GM23248 (cell line): ENCODE results near the gene VRK2. TPM values are rescaled to one million over a fixed set of nuclear protein-coding genes. Genes with fewer than 3 reads are reported as not detected.

Experiments used
- DNase-seq: peaks from one replicate; pipeline ENCODE4 v3.0.0-alpha.2; 2015
- H2AFZ ChIP-seq: fragments of 200-600 bp; sonication (generic); 2 replicates; pipeline ENCODE4 v1.6.1; 2016; ENCODE audit warnings: antibody characterized with exemption
- H3F3A ChIP-seq: fragments of 200-600 bp; sonication (generic); 2 replicates; pipeline ENCODE4 v1.6.1; 2016; ENCODE audit warnings: mild to moderate bottlenecking, antibody characterized with exemption, mixed run types; ENCODE audit not compliant: insufficient read depth
- H3K27ac ChIP-seq: fragments of 200-600 bp; sonication (generic); 2 replicates; pipeline ENCODE4 v1.5.1; 2016; ENCODE audit warnings: mild to moderate bottlenecking
- H3K27me3 ChIP-seq: fragments of 200-600 bp; sonication (generic); replicated peaks from 2 replicates; pipeline ENCODE4 v1.6.1; 2016; ENCODE audit warnings: mild to moderate bottlenecking; ENCODE audit not compliant: insufficient read depth
- H3K36me3 ChIP-seq: fragments of 200-600 bp; sonication (generic); 2 replicates; pipeline ENCODE4 v1.6.1; 2016; ENCODE audit warnings: low read depth, mild to moderate bottlenecking
- H3K4me1 ChIP-seq: fragments of 200-600 bp; sonication (generic); 2 replicates; pipeline ENCODE4 v1.6.1; 2016; ENCODE audit warnings: mild to moderate bottlenecking; ENCODE audit not compliant: insufficient read depth
- H3K4me2 ChIP-seq: fragments of 200-600 bp; sonication (generic); one replicate; pipeline ENCODE4 v1.6.1; 2016; ENCODE audit warnings: mild to moderate bottlenecking; ENCODE audit not compliant: unreplicated experiment
- H3K4me3 ChIP-seq: fragments of 200-600 bp; sonication (generic); 2 replicates; pipeline ENCODE4 v1.5.1; 2016; ENCODE audit warnings: mild to moderate bottlenecking
- H3K79me2 ChIP-seq: fragments of 200-600 bp; sonication (generic); 2 replicates; pipeline ENCODE4 v1.6.1; 2016; ENCODE audit warnings: mild to moderate bottlenecking; ENCODE audit not compliant: insufficient read depth
- H3K9ac ChIP-seq: fragments of 200-600 bp; sonication (generic); 2 replicates; pipeline ENCODE4 v1.6.1; 2016; ENCODE audit warnings: mild to moderate bottlenecking
- H3K9me2 ChIP-seq: fragments of 200-600 bp; sonication (generic); 2 replicates; pipeline ENCODE4 v1.6.1; 2016; ENCODE audit warnings: mixed run types, mild to moderate bottlenecking, moderate library complexity; ENCODE audit not compliant: insufficient read depth
- H3K9me3 ChIP-seq: fragments of 200-600 bp; sonication (generic); one replicate; pipeline ENCODE4 v1.6.1; 2017; ENCODE audit warnings: low read depth
- H4K20me1 ChIP-seq: fragments of 200-600 bp; sonication (generic); 2 replicates; pipeline ENCODE4 v1.6.0; 2016; ENCODE audit not compliant: insufficient read depth
- EZH2 ChIP-seq: fragments of 200-600 bp; sonication (generic); IDR thresholded peaks from 2 replicates; pipeline ENCODE4 v1.6.1; 2018; ENCODE audit warnings: antibody characterized with exemption, mild to moderate bottlenecking; ENCODE audit not compliant: insufficient read depth, poor library complexity, severe bottlenecking
- EZH2phosphoT487 ChIP-seq: fragments of 200-600 bp; sonication (generic); IDR thresholded peaks from 2 replicates; pipeline ENCODE4 v1.6.1; 2018; ENCODE audit warnings: antibody characterized with exemption, moderate library complexity, mild to moderate bottlenecking, low read depth; ENCODE audit not compliant: insufficient read depth
- WGBS, 2 experiments: methylation state at CpG; one replicate each; pipeline ENCODE4 v1.1.6; 2015 to 2017; ENCODE audit warnings: low lambda C conversion rate in 2 of 2, low coverage in 1 of 2; ENCODE audit errors: missing lambda C conversion rate in 2 of 2; 5-methylcytosine and 5-hydroxymethylcytosine counted together
- in situ Hi-C: fragments of 300-500 bp; cut with MboI; formaldehyde crosslinking; loops from 2 replicates; pipeline ENCODE4 v1.15.0; 2020
- polyA plus RNA-seq: library from polyadenylated mRNA; unstranded; fragments of >200 nt; fragmentation: Nextera tagmentation; extraction: Ambion mirVana; gene quantifications from 2 replicates; pipeline ENCODE4 v1.2.1, GENCODE V29; 2016
- total RNA-seq: library from RNA; depleted of rRNA; stranded (reverse); fragments of >200 nt; shearing (Covaris generic); gene quantifications from 2 replicates; pipeline ENCODE4 v1.2.3, GENCODE V29; 2014

The VRK2 gene
- total and polyA plus RNA-seq, 2 experiments from 2014 or later, result 22.4 to 24.2 TPM

DNA sequence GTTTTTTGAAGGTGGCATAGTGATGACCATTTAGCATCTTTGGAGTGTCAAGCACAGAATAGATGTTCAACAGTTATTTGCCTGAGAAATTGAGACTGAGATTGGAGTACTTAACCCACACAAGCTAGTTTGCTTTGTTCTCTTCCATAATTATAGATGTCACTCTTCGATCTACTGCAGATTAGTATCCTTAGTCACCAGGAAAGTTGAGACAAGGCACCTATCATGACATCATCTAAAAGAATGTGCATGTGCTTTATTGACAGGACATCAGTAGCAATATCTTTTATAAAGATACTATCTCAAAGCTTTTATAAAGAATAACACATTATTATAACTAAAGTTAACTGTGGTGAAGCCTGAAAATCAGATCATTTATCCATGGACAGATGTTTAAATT, 6.4 kb downstream of the VRK2 start:
- no peaks in the 10 kb centered on the region for H3K9me3 ChIP-seq
- H3K4me2 ChIP-seq, result no peak overlapping the region
- 87 to 97% methylated on average over 1 of the region's 1 CpG for WGBS, 2 experiments
- peaks cover 44% of the 10 kb centered on the region for H3K79me2 ChIP-seq
- DNase-seq, result no peak
- H3K4me3 ChIP-seq, result no peak overlapping the region
- 0 out of 2 replicates have a peak, but pooled peaks cover 5% of the 10 kb centered on the region for H3F3A ChIP-seq
- no peaks in the 10 kb centered on the region for H4K20me1 ChIP-seq
- in situ Hi-C loops, result no loop called here
- peaks cover 6% of the 10 kb centered on the region for H3K36me3 ChIP-seq
- peaks cover 23% of the 10 kb centered on the region for H3K4me1 ChIP-seq
- H3K9ac ChIP-seq, result no peak overlapping the region
- H2AFZ ChIP-seq, result no peak overlapping the region
- no peaks in the 10 kb centered on the region for H3K9me2 ChIP-seq
- H3K27ac ChIP-seq, result no peak overlapping the region
- H3K27me3 ChIP-seq, result no peaks in the 10 kb centered on the region
- TF ChIP-seq EZH2phosphoT487 (no peak), EZH2 (no peak)

DNA sequence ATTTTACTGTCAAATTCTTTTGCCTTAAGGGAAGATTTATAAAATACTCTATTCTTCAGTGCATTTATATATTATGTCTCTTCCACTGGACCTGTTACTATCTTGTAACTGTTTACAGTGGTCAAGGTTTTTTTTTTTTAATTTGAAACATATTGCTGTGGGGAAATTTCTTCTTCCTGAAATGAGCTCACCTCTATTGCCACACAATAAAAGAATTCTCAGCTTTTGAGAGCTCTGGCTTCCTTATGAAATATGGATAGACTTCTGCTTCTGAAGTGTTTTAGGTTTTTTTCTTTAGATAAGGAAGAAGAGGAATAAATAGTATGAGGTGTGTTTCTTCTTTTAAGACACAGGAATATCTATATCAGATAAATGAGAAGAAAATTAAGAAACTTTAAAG, 7.7 kb downstream of the VRK2 start:
- Histone ChIP-seq H2AFZ (no peak overlapping the region), H3K27ac (peak overlapping the region; percentile 34), H3K4me2 (peak overlapping the region; percentile 24), H3K36me3 (peaks cover 10% of the 10 kb centered on the region), H3K9me3 (no peaks in the 10 kb centered on the region), H4K20me1 (no peaks in the 10 kb centered on the region), H3K4me3 (no peak overlapping the region), H3K4me1 (peaks cover 15% of the 10 kb centered on the region), H3K9ac (no peak overlapping the region), H3K9me2 (no peaks in the 10 kb centered on the region), H3K27me3 (no peaks in the 10 kb centered on the region), H3F3A (0 out of 2 replicates have a peak, but pooled peaks cover 5% of the 10 kb centered on the region), H3K79me2 (peaks cover 33% of the 10 kb centered on the region)
- peak; percentile 77 for DNase-seq
- in situ Hi-C loops, result no loop called here
- TF ChIP-seq EZH2 (no peak), EZH2phosphoT487 (no peak)

DNA sequence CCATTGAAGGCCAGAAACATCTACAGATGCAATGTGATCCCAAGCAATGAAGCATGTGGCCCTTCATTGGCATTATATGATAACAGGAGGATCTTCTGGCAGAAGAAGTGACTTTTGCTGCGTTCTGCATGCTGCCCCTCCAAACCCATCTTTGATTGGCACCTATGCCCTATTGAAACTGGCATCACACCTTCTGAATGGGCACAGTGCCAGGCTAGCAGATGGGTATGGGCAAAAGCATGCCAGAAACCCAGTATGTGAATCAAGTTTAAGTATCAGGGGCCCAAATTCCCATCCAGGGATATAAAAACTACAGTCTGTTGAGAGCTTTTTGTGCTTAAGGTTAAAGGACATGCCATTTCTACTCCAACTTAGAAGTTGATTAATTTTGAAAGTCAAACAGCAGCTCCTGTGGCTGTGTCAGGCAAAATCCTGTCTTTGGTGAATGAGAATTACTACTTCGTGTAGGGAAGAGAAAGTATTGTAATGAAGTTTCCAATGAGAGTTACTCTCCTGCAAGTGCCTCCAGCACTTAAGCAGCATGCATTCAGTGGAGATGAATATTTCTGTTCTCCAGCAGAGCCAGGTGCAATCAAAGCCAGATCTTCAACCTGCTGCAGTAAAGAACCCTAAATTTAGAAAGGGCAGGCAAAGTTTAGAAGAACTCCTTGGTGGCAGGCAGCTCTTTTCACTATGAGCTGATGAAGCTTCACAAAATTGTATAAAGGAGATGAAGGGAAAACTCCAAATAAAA, 8.6 kb downstream of the VRK2 start:
- Histone ChIP-seq H3K36me3 (peaks cover 6% of the 10 kb centered on the region; the same call in 1 of the 2 replicates), H3K9me3 (no peaks in the 10 kb centered on the region), H3K4me3 (no peak overlapping the region), H3K4me1 (peaks cover 15% of the 10 kb centered on the region), H3K4me2 (no peak overlapping the region), H3K79me2 (peaks cover 27% of the 10 kb centered on the region), H3K9me2 (no peaks in the 10 kb centered on the region), H4K20me1 (no peaks in the 10 kb centered on the region), H3F3A (0 out of 2 replicates have a peak, but pooled peaks cover 5% of the 10 kb centered on the region), H2AFZ (no peak overlapping the region), H3K9ac (no peak overlapping the region), H3K27ac (no peak overlapping the region), H3K27me3 (no peaks in the 10 kb centered on the region)
- DNase-seq, result no peak
- in situ Hi-C loops, result no loop called here
- no peak for TF ChIP-seq EZH2phosphoT487
- TF ChIP-seq EZH2, result no peak
- WGBS, 2 experiments, result 98 to 100% methylated on average over 2 of the region's 2 CpGs

DNA sequence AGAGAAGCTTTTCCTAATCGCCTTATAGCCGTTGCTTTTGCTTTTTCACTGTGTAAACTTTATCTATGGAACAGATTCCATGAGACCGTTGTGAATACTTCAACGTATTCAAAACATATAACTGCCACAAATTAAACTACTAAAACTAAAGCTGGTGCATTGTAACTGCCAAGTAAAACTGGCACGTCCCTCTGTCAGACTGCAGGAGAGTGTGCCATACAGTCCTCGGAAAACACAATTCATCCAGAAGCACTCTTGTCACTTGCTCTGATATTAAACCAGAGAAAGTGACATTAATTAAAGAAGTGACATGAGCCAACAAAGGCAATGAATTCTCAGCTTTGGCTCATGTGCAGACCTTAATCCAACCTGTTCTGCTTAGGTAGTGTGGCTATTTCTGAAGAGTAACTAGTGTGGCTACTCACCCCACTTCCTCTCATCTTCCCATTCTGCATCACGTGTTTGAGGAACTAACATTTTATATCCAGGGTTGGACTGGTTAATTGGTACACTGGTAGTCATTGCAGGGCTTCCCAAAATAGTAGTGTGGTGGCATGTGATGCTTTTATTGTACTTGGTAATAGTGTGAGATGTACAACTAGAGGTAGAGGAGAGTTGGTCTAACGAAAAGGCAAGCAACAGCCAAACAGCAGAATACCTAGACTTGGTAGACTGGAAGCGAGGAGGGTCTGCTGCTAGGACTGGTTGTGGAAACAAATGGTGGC, 9.7 kb downstream of the VRK2 start:
- TF ChIP-seq EZH2 (no peak), EZH2phosphoT487 (no peak)
- Histone ChIP-seq H3K27me3 (no peaks in the 10 kb centered on the region), H3K27ac (no peak overlapping the region), H3F3A (0 out of 2 replicates have a peak, but pooled peaks cover 6% of the 10 kb centered on the region), H3K9me2 (no peaks in the 10 kb centered on the region), H3K79me2 (peaks cover 23% of the 10 kb centered on the region), H3K9ac (no peak overlapping the region), H3K4me1 (peaks cover 15% of the 10 kb centered on the region), H3K36me3 (peaks cover 9% of the 10 kb centered on the region; the same call in 1 of the 2 replicates), H3K4me3 (no peak overlapping the region), H2AFZ (no peak overlapping the region), H3K4me2 (no peak overlapping the region), H4K20me1 (no peaks in the 10 kb centered on the region), H3K9me3 (no peaks in the 10 kb centered on the region)
- 83 to 84% methylated on average over 9 of the region's 9 CpGs for WGBS, 2 experiments
- in situ Hi-C loops, result no loop called here
- no peak for DNase-seq
